Measurements from ENCODE around the gene C14orf119. TPM values are rescaled to one million over a fixed set of nuclear protein-coding genes. Genes with fewer than 3 reads are reported as not detected.

Gene C14orf119, protein sequence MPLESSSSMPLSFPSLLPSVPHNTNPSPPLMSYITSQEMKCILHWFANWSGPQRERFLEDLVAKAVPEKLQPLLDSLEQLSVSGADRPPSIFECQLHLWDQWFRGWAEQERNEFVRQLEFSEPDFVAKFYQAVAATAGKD
- total RNA-seq = 10 to 100 TPM; 17.7 to 26.9 TPM
- polyA plus RNA-seq (ENCODE audit: insufficient read depth, low read depth, low replicate concordance) = 60.8 TPM
- long read RNA-seq, donor 1, transcript C14orf119-201 (2 exons, 3,660 nt) = major isoform, 40 of 41 reads
- long read RNA-seq, donor 1, partial matches to known transcripts = 0 of 41 reads
- long read RNA-seq, donor 1, other reads (novel, unspliced or antisense) = 0 of 41 reads
- long read RNA-seq, donor 2, transcript C14orf119-201 (2 exons, 3,660 nt) = major isoform, 37 of 38 reads
- long read RNA-seq, donor 2, partial matches to known transcripts = 0 of 38 reads
- long read RNA-seq, donor 2, other reads (novel, unspliced or antisense) = 0 of 38 reads

DNA sequence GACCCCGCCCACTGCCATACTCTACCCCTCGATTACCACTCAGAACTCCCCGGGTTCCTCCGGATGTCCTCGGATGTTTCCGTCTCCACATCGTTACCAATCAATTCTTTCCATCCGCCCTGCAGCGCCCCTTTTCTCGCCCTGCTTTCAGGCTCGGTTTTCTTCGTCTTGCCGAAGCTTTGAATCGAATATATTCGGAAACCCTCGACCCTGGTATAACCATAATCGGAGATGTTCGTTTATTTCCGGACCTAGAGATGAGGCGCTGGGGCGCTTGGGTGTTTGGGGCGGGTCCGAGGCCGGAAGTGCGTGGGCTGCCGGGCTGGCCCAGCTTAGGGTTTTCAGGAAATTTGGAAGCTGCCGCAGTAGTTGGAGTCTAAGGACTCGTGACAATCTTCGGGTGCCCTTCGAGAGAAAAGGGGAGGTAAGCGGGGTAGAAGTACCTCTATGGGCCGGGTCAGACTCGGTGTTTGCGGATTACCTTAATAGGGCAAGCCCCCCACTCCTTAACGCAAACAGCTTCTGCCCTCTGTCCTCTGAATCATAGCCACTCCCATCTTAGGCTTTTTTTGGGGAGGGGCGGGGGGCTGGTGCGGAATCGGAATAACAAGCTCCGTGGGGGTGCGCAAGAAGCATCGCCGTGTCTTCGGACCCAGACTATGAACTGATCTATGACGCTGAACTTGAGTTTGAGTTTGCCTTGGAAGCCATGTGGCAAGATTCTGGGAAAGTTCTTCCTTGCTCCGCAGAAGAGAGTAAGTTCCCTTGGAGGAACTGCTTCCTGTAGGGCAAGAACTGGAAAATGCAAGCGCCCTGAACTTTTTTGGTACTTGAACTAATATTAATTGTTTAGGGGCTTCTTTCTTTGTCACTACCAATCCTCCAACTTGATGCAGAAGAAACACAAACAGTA is at the start of gene C14orf119:
Gene C14orf119, plus strand, starts transcription at position 310 of the 913 bp plus-strand sequence. CDS start 2,154 bp downstream, outside the sequence.
- no peaks in the 10 kb centered on the region for H3K9me3 ChIP-seq
- H3K27ac ChIP-seq = peak within 1 kb of the TSS; percentile 98 to 100
- peak; percentile 60 for TF ChIP-seq POLR2A (IDR thresholded peaks at IDR 0.05)
- TF ChIP-seq CTCF (IDR thresholded peaks at IDR 0.05) = no peak
- H3K4me3 ChIP-seq = peak within 1 kb of the TSS; percentile 95 to 98
- H3K27me3 ChIP-seq = no peaks in the 10 kb centered on the region
- intact Hi-C loops (cut with DNase I; ENCODE audit: low total_unique reads) = no loop called here
- 0 to 1% methylated on average over 32 to 46 of the region's 46 CpGs for WGBS, 2 donors
- H3K4me1 ChIP-seq = peaks cover 8% of the 10 kb centered on the region
- no peaks in the 10 kb centered on the region for H3K36me3 ChIP-seq (ENCODE audit: low read depth, missing control alignments)
- DNase-seq = peak; percentile 100

- no peak for DNase-seq
- H3K36me3 ChIP-seq (ENCODE audit: low read depth, missing control alignments) = no peaks in the 10 kb centered on the region
- TF ChIP-seq CTCF (IDR thresholded peaks at IDR 0.05) = no peak
- no peak for TF ChIP-seq POLR2A (IDR thresholded peaks at IDR 0.05)
- no peak overlapping the region for H3K27ac ChIP-seq
- no peaks in the 10 kb centered on the region for H3K4me1 ChIP-seq
- H3K9me3 ChIP-seq = no peaks in the 10 kb centered on the region
- WGBS, 2 donors = 61 to 65% methylated on average over 5 to 6 of the region's 6 CpGs
- intact Hi-C loops (cut with DNase I; ENCODE audit: low total_unique reads) = no loop called here
- H3K27me3 ChIP-seq = no peaks in the 10 kb centered on the region
- H3K4me3 ChIP-seq = no peak overlapping the region
These were observed 48.2 kb upstream of the C14orf119 start for GRCh38 chr14:23047034-23047634.

- 44 to 60% methylated on average over 30 to 70 of the region's 85 CpGs for WGBS, 2 donors
- intact Hi-C loops (cut with DNase I; ENCODE audit: low total_unique reads) = no loop called here
- no peaks in the 10 kb centered on the region for H3K27me3 ChIP-seq
- H3K27ac ChIP-seq = no peak overlapping the region
- no peak for DNase-seq
- H3K36me3 ChIP-seq (ENCODE audit: low read depth, missing control alignments) = no peaks in the 10 kb centered on the region
- H3K9me3 ChIP-seq = no peaks in the 10 kb centered on the region
- H3K4me1 ChIP-seq = no peaks in the 10 kb centered on the region
- peak overlapping the region in 1 of 2 donors; percentile 18 for H3K4me3 ChIP-seq
- no peak for TF ChIP-seq CTCF (IDR thresholded peaks at IDR 0.05)
- no peak for TF ChIP-seq POLR2A (IDR thresholded peaks at IDR 0.05)
These were observed 47.3 kb upstream of the C14orf119 start for GRCh38 chr14:23047751-23048693.

GRCh38 chr14:23049011-23049410 is 46.3 kb upstream of the C14orf119 start:
- Histone ChIP-seq H3K36me3 (ENCODE audit: low read depth, missing control alignments) (no peaks in the 10 kb centered on the region), H3K4me1 (no peaks in the 10 kb centered on the region), H3K27me3 (no peaks in the 10 kb centered on the region), H3K27ac (no peak overlapping the region), H3K9me3 (no peaks in the 10 kb centered on the region), H3K4me3 (no peak overlapping the region)
- no peak for DNase-seq
- 83 to 94% methylated on average over 6 to 9 of the region's 9 CpGs for WGBS, 2 donors
- no peak for TF ChIP-seq CTCF (IDR thresholded peaks at IDR 0.05)
- TF ChIP-seq POLR2A (IDR thresholded peaks at IDR 0.05) = no peak
- intact Hi-C loops (cut with DNase I; ENCODE audit: low total_unique reads) = no loop called here
